ENCODE data around the gene OSBPL10. TPM values are rescaled to one million over a fixed set of nuclear protein-coding genes. Genes with fewer than 3 reads are reported as not detected.

Gene OSBPL10
- total RNA-seq, 1 donor from 2014 or later: 24.4 TPM

- H3K4me1 Mint-ChIP-seq (ENCODE audit: unreplicated experiment): no peaks in the 10 kb centered on the region
- peaks cover 12% of the 10 kb centered on the region for H3K36me3 Mint-ChIP-seq
- no peak for DNase-seq (ENCODE audit: extremely low spot score, unreplicated experiment)
- no peak for TF ChIP-seq CTCF (conservative IDR thresholded peaks at IDR 0.05)
- H3K9me3 Mint-ChIP-seq: no peaks in the 10 kb centered on the region
- no peak overlapping the region for H3K27ac Mint-ChIP-seq
- no peak overlapping the region for H3K4me3 Mint-ChIP-seq
- H3K27me3 Mint-ChIP-seq: no peaks in the 10 kb centered on the region
Measured at GRCh38 chr3:31714495-31715280, 266.4 kb downstream of the OSBPL10 start.

GRCh38 chr3:31713816-31714215 is 267.2 kb downstream of the OSBPL10 start:
- TF ChIP-seq CTCF (conservative IDR thresholded peaks at IDR 0.05): no peak
- no peak overlapping the region for H3K4me3 Mint-ChIP-seq
- H3K4me1 Mint-ChIP-seq (ENCODE audit: unreplicated experiment): no peaks in the 10 kb centered on the region
- peaks cover 12% of the 10 kb centered on the region for H3K36me3 Mint-ChIP-seq
- no peak overlapping the region for H3K27ac Mint-ChIP-seq
- DNase-seq (ENCODE audit: extremely low spot score, unreplicated experiment): no peak
- no peaks in the 10 kb centered on the region for H3K27me3 Mint-ChIP-seq
- no peaks in the 10 kb centered on the region for H3K9me3 Mint-ChIP-seq

GRCh38 chr3:31710123-31710803 is 270.8 kb downstream of the OSBPL10 start:
- Mint-ChIP-seq H3K4me3 (no peak overlapping the region), H3K36me3 (peaks cover 12% of the 10 kb centered on the region), H3K27me3 (no peaks in the 10 kb centered on the region), H3K27ac (peak overlapping the region; percentile 60), H3K4me1 (ENCODE audit: unreplicated experiment) (peaks cover under 1% of the 10 kb centered on the region), H3K9me3 (no peaks in the 10 kb centered on the region)
- DNase-seq (ENCODE audit: extremely low spot score, unreplicated experiment): no peak
- TF ChIP-seq CTCF (conservative IDR thresholded peaks at IDR 0.05): no peak

- peak overlapping the region; percentile 60 for H3K27ac Mint-ChIP-seq
- no peak for TF ChIP-seq CTCF (conservative IDR thresholded peaks at IDR 0.05)
- peaks cover 12% of the 10 kb centered on the region for H3K36me3 Mint-ChIP-seq
- H3K9me3 Mint-ChIP-seq: no peaks in the 10 kb centered on the region
- H3K27me3 Mint-ChIP-seq: no peaks in the 10 kb centered on the region
- no peak for DNase-seq (ENCODE audit: extremely low spot score, unreplicated experiment)
- no peak overlapping the region for H3K4me3 Mint-ChIP-seq
- peaks cover 8% of the 10 kb centered on the region for H3K4me1 Mint-ChIP-seq (ENCODE audit: unreplicated experiment)
Measured at GRCh38 chr3:31709526-31709925, 271.5 kb downstream of the OSBPL10 start.

GRCh38 chr3:31709005-31709404 is 272.1 kb downstream of the OSBPL10 start:
- Mint-ChIP-seq H3K27ac (no peak overlapping the region), H3K9me3 (no peaks in the 10 kb centered on the region), H3K36me3 (peaks cover 12% of the 10 kb centered on the region), H3K27me3 (no peaks in the 10 kb centered on the region), H3K4me3 (no peak overlapping the region), H3K4me1 (ENCODE audit: unreplicated experiment) (peaks cover 9% of the 10 kb centered on the region)
- no peak for DNase-seq (ENCODE audit: extremely low spot score, unreplicated experiment)
- no peak for TF ChIP-seq CTCF (conservative IDR thresholded peaks at IDR 0.05)

All from type B pancreatic cell (in vitro differentiated cells).